Right atrium auricular region (tissue), 2 donors: ENCODE measurements around the gene RIMBP2. TPM values are rescaled to one million over a fixed set of nuclear protein-coding genes. Genes with fewer than 3 reads are reported as not detected.
A peak's percentile ranks its signal among the peaks of the same experiment; 100 is the strongest.

ENCODE experiments used
- DNase-seq: peaks from one replicate; pipeline ENCODE4 v3.0.0-alpha.2; 2019; ENCODE audit warnings: low spot score
- H3K27ac ChIP-seq, 2 donors: fragments of 200-600 bp; sonication (generic); 1 replicate in 1 of 2; 2 replicates in 1 of 2; pipeline ENCODE4 v1.5.1; 2016 to 2019
- H3K27me3 ChIP-seq, 2 donors: fragments of 200-600 bp; sonication (generic); one replicate each; pipeline versions ENCODE4 v1.5.1 to v1.6.0; 2017 to 2019
- H3K36me3 ChIP-seq: fragments of 200-600 bp; sonication (generic); one replicate; pipeline ENCODE4 v1.5.1; 2016
- H3K4me1 ChIP-seq, 2 donors: fragments of 200-600 bp; sonication (generic); one replicate each; pipeline versions ENCODE4 v1.5.1 to v1.6.0; 2017 to 2019
- H3K4me3 ChIP-seq, 2 donors: fragments of 200-600 bp; sonication (generic); 1 replicate in 1 of 2; 2 replicates in 1 of 2; pipeline ENCODE4 v1.5.1; 2017 to 2019; ENCODE audit warnings: mild to moderate bottlenecking in 1 of 2, moderate library complexity in 1 of 2
- H3K9me3 ChIP-seq, 2 donors: fragments of 200-600 bp; sonication (generic); one replicate each; pipeline ENCODE4 v1.5.1; 2019
- CTCF ChIP-seq, 2 donors: fragments of 200-600 bp; sonication (generic); IDR thresholded peaks; one replicate each; pipeline ENCODE4 v1.5.1; 2019; ENCODE audit warnings: antibody characterized with exemption in 2 of 2
- total RNA-seq, 2 donors: library from RNA; depleted of rRNA; stranded (reverse); fragments of >200 nt; gene quantifications; one replicate each; pipeline ENCODE4 v1.1.0, GENCODE V29; 2016

The RIMBP2 gene
- total RNA-seq, 2 donors from 2014 or later = 0.04 TPM; not detected in 1

- TF ChIP-seq CTCF (IDR thresholded peaks at IDR 0.05) = peak; percentile 67 to 86
- H3K9me3 ChIP-seq = no peaks in the 10 kb centered on the region
- no peak overlapping the region for H3K4me3 ChIP-seq
- peak; percentile 75 for DNase-seq
- H3K27me3 ChIP-seq = no peaks in the 10 kb centered on the region
- no peaks in the 10 kb centered on the region for H3K36me3 ChIP-seq
- H3K4me1 ChIP-seq = no peaks in the 10 kb centered on the region
- no peak overlapping the region for H3K27ac ChIP-seq
Measured at GRCh38 chr12:130747867-130748740, 32.0 kb upstream of the RIMBP2 start.

GRCh38 chr12:130746546-130746945, 30.4 kb upstream of the RIMBP2 start:
- Histone ChIP-seq H3K27ac (no peak overlapping the region), H3K4me3 (no peak overlapping the region), H3K9me3 (no peaks in the 10 kb centered on the region), H3K4me1 (no peaks in the 10 kb centered on the region), H3K36me3 (no peaks in the 10 kb centered on the region), H3K27me3 (no peaks in the 10 kb centered on the region)
- DNase-seq = no peak
- TF ChIP-seq CTCF (IDR thresholded peaks at IDR 0.05) = no peak

GRCh38 chr12:130745921-130746320, 29.8 kb upstream of the RIMBP2 start:
- H3K27me3 ChIP-seq = no peaks in the 10 kb centered on the region
- H3K4me3 ChIP-seq = no peak overlapping the region
- H3K36me3 ChIP-seq = no peaks in the 10 kb centered on the region
- TF ChIP-seq CTCF (IDR thresholded peaks at IDR 0.05) = no peak
- H3K4me1 ChIP-seq = no peaks in the 10 kb centered on the region
- H3K9me3 ChIP-seq = no peaks in the 10 kb centered on the region
- H3K27ac ChIP-seq = no peak overlapping the region
- no peak for DNase-seq

- H3K27me3 ChIP-seq = no peaks in the 10 kb centered on the region
- no peaks in the 10 kb centered on the region for H3K9me3 ChIP-seq
- no peak for TF ChIP-seq CTCF (IDR thresholded peaks at IDR 0.05)
Measured at GRCh38 chr12:130744274-130744673, 28.2 kb upstream of the RIMBP2 start.

GRCh38 chr12:130743606-130744005, 27.5 kb upstream of the RIMBP2 start:
- no peak for TF ChIP-seq CTCF (IDR thresholded peaks at IDR 0.05)
- Histone ChIP-seq H3K27me3 (no peaks in the 10 kb centered on the region), H3K9me3 (peaks cover 0 to 2% of the 10 kb centered on the region in 2 donors), H3K4me1 (no peaks in the 10 kb centered on the region), H3K4me3 (no peak overlapping the region), H3K27ac (no peak overlapping the region), H3K36me3 (no peaks in the 10 kb centered on the region)
- DNase-seq = no peak

More at GRCh38 chr12:130744274-130744673, 28.2 kb upstream of the RIMBP2 start:
- Histone ChIP-seq H3K4me1 (no peaks in the 10 kb centered on the region), H3K4me3 (no peak overlapping the region), H3K27ac (no peak overlapping the region), H3K36me3 (no peaks in the 10 kb centered on the region)
- DNase-seq = no peak
